OCI-LY7 (cell line): Measurements from ENCODE around the gene TMEM72. TPM values are rescaled to one million over a fixed set of nuclear protein-coding genes. Genes with fewer than 3 reads are reported as not detected.

Experiments
- BruUV-seq: library from RNA; stranded (reverse); fragments of 400-500 nt; replicated peaks from 2 replicates; lab custom pipeline; 2021; lab: Mats Ljungman, UMichigan
- CTCF ChIA-PET: fragments of 300-600 bp; sonication (Branson Sonifier 250); formaldehyde crosslinking; loops from one replicate; lab custom pipeline; 2022; ENCODE audit warnings: antibody characterized with exemption; ENCODE audit not compliant: unreplicated experiment; lab: Charles Lee
- POLR2A ChIA-PET: fragments of 300-600 bp; sonication (Branson Sonifier 250); formaldehyde crosslinking; loops from one replicate; lab custom pipeline; 2022; ENCODE audit warnings: antibody characterized with exemption; lab: Charles Lee
- DNase-seq: peaks from one replicate; pipeline ENCODE4 v3.0.0-alpha.2; 2015; ENCODE audit warnings: low spot score
- H2AFZ ChIP-seq: fragments of 200-600 bp; sonication (generic), shearing (Covaris generic); 2 replicates; pipeline ENCODE4 v1.6.1; 2014; ENCODE audit warnings: mild to moderate bottlenecking, antibody characterized with exemption, low read length, moderate library complexity
- H3K27ac ChIP-seq: fragments of 200-600 bp; sonication (generic); 2 replicates; pipeline ENCODE4 v1.5.1; 2014; ENCODE audit warnings: mixed run types, low read depth, mild to moderate bottlenecking, moderate library complexity, low read length, inconsistent platforms; ENCODE audit not compliant: poor library complexity, severe bottlenecking
- H3K36me3 ChIP-seq: fragments of 200-600 bp; sonication (generic); 2 replicates; pipeline ENCODE4 v1.6.1; 2014; ENCODE audit warnings: mild to moderate bottlenecking, antibody characterized with exemption, low read length, moderate library complexity, mixed read lengths; ENCODE audit not compliant: insufficient read depth
- H3K4me1 ChIP-seq: fragments of 200-600 bp; sonication (generic); 2 replicates; pipeline ENCODE4 v1.5.1; 2014; ENCODE audit warnings: mild to moderate bottlenecking, low read length; ENCODE audit not compliant: insufficient read depth, poor library complexity, severe bottlenecking
- H3K4me2 ChIP-seq: fragments of 200-600 bp; sonication (generic); 2 replicates; pipeline ENCODE4 v1.6.1; 2014; ENCODE audit warnings: mild to moderate bottlenecking, low read length
- H3K4me3 ChIP-seq: fragments of 200-600 bp; sonication (generic); 2 replicates; pipeline ENCODE4 v1.5.1; 2014; ENCODE audit warnings: mild to moderate bottlenecking, low read depth, low read length; ENCODE audit not compliant: poor library complexity, severe bottlenecking
- H3K79me2 ChIP-seq: fragments of 200-600 bp; sonication (generic); 2 replicates; pipeline ENCODE4 v1.6.1; 2016; ENCODE audit warnings: low read depth, mild to moderate bottlenecking, low read length, moderate library complexity, mixed read lengths; ENCODE audit not compliant: insufficient read depth
- H3K9me2 ChIP-seq: fragments of 200-600 bp; sonication (generic); 2 replicates; pipeline ENCODE4 v1.6.1; 2016; ENCODE audit warnings: mild to moderate bottlenecking, low read length, mixed read lengths; ENCODE audit not compliant: insufficient read depth
- H3K9me3 ChIP-seq: fragments of 200-600 bp; sonication (generic); 2 replicates; pipeline ENCODE4 v1.6.1; 2014; ENCODE audit warnings: mild to moderate bottlenecking, mixed run types, low read length, mixed read lengths
- H4K20me1 ChIP-seq: fragments of 200-600 bp; sonication (generic); 2 replicates; pipeline ENCODE4 v1.6.1; 2014; ENCODE audit warnings: mild to moderate bottlenecking, antibody characterized with exemption, low read length, moderate library complexity, mixed read lengths; ENCODE audit not compliant: insufficient read depth
- EZH2phosphoT487 ChIP-seq: fragments of 200-600 bp; sonication (generic); IDR thresholded peaks from 2 replicates; pipeline ENCODE4 v1.6.1; 2018; ENCODE audit warnings: low read depth, borderline replicate concordance, mild to moderate bottlenecking, mixed run types, antibody characterized with exemption, low read length, moderate library complexity, mixed read lengths
- intact Hi-C: fragments of 100-400 bp; cut with micrococcal nuclease; formaldehyde crosslinking; loops from one replicate; pipeline ENCODE4 v1.10.0; 2022; ENCODE audit not compliant: unreplicated experiment
- total RNA-seq, 2 experiments: library from RNA; depleted of rRNA in 1 of 2; stranded (reverse); fragments of >200 nt in 1 of 2; shearing (Covaris generic) in 1 of 2; gene quantifications; 2 replicates each; pipeline ENCODE4 v1.2.3, GENCODE V29; 2014 to 2022
- TF ChIP-seq, protein P1 (sequence below): fragments of 200-600 bp; sonication (generic); conservative IDR thresholded peaks from 2 replicates; pipeline ENCODE4 v1.5.1; 2014; ENCODE audit warnings: mild to moderate bottlenecking, antibody characterized with exemption, low read length, moderate library complexity, mixed read lengths

Gene TMEM72
- total RNA-seq, 2 experiments from 2014 or later: not detected

DNA sequence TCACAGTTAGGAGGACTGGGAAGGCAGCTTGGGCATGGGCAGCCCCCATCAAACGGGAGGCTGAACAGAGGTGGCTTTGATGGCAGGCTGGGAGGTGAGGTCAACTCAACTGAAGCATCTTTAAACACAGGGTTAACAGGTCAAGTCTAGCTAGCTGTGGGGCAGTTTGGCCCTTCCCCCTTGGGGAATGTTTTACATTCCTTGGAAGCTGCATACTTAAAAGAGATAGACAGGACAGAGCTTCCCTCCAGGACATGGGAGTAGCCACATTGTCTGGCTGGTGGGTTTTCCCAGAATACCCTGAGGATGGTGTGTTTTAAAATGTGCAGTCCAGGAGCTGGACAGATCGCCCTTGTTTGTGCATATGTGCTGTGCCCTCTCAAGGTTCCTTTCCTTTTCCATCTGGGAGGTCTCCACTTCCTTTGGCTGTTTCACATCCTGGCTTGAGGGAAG, 41.7 kb downstream of the TMEM72 start:
- Histone ChIP-seq H3K79me2 (no peaks in the 10 kb centered on the region), H4K20me1 (no peaks in the 10 kb centered on the region), H3K9me3 (no peaks in the 10 kb centered on the region), H3K4me1 (peaks cover 12% of the 10 kb centered on the region), H3K36me3 (no peaks in the 10 kb centered on the region), H3K9me2 (no peaks in the 10 kb centered on the region), H3K4me3 (no peak overlapping the region), H2AFZ (no peak overlapping the region), H3K27ac (no peak overlapping the region), H3K4me2 (no peak overlapping the region)
- BruUV-seq: no TSS peak
- TF ChIP-seq EZH2phosphoT487: no peak
- TF ChIP-seq, protein P1, sequence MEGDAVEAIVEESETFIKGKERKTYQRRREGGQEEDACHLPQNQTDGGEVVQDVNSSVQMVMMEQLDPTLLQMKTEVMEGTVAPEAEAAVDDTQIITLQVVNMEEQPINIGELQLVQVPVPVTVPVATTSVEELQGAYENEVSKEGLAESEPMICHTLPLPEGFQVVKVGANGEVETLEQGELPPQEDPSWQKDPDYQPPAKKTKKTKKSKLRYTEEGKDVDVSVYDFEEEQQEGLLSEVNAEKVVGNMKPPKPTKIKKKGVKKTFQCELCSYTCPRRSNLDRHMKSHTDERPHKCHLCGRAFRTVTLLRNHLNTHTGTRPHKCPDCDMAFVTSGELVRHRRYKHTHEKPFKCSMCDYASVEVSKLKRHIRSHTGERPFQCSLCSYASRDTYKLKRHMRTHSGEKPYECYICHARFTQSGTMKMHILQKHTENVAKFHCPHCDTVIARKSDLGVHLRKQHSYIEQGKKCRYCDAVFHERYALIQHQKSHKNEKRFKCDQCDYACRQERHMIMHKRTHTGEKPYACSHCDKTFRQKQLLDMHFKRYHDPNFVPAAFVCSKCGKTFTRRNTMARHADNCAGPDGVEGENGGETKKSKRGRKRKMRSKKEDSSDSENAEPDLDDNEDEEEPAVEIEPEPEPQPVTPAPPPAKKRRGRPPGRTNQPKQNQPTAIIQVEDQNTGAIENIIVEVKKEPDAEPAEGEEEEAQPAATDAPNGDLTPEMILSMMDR: no peak
- ChIA-PET POLR2A (interaction anchor here (0.8 kb wide), 2 partner anchors 10 to 11 kb away, joined by 3 read pairs; no protein-coding TSS in a partner anchor), CTCF (no interaction called here)
- intact Hi-C loops: no loop called here
- no peak for DNase-seq

DNA sequence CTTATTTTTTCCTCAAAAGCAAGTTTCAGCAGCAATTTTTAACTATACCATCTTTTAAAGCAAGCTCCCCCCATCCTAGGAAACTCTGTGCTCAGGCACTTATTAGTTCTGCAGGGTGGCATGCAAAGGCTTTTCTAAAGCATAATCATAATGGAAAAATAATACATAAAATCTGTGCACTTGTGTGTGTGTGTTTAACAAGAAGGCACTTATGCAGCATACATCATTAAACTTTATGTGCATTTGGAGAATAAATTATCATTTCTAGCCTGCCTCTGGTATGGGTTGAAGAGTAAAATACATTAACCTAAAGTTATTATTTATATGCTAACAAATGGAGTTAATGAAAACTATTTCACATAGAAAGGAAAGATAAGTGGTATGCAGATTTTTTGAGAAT, 42.9 kb downstream of the TMEM72 start:
- H3K9me2 ChIP-seq: no peaks in the 10 kb centered on the region

DNA sequence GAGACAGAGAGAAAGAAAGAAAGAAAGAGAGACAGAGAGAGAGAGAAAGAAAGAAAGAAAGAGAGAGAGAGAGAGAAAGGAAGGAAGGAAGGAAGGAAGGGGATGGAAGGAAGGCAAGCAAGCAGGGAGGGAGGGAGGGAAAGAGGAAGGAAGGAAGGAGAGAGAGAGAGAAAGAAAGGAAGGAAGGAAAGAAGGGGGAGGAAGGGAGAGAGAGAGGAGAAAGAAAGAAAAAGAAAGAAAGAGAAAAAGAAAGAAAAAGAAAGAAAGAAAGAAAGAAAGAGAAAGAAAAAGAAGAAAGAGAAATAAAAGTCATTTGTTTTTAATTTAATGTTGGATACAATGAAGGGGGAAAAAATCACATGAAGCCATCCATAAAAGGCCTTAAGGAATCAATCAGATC, 43.8 kb downstream of the TMEM72 start:
- intact Hi-C loops: no loop called here
- BruUV-seq: no TSS peak
- no peaks in the 10 kb centered on the region for H3K36me3 ChIP-seq
- H3K4me3 ChIP-seq: no peak overlapping the region
- no peak for DNase-seq
- H3K27ac ChIP-seq: no peak overlapping the region
- no peaks in the 10 kb centered on the region for H4K20me1 ChIP-seq
- no peak for TF ChIP-seq EZH2phosphoT487
- TF ChIP-seq, protein P1: no peak
- ChIA-PET CTCF (no interaction called here), POLR2A (no interaction called here)
- H3K4me2 ChIP-seq: no peak overlapping the region
- H2AFZ ChIP-seq: no peak overlapping the region
- no peaks in the 10 kb centered on the region for H3K9me2 ChIP-seq
- H3K9me3 ChIP-seq: no peaks in the 10 kb centered on the region
- no peaks in the 10 kb centered on the region for H3K79me2 ChIP-seq
- H3K4me1 ChIP-seq: peaks cover 11% of the 10 kb centered on the region

More for the DNA sequence above, 42.9 kb downstream of the TMEM72 start:
- POLR2A ChIA-PET: interaction anchor here (0.6 to 0.8 kb wide), 2 partner anchors 9 to 77 kb away, joined by 3 read pairs; no protein-coding TSS in a partner anchor
- Histone ChIP-seq H3K4me1 (peaks cover 8% of the 10 kb centered on the region), H3K36me3 (no peaks in the 10 kb centered on the region), H4K20me1 (no peaks in the 10 kb centered on the region), H2AFZ (no peak overlapping the region), H3K79me2 (no peaks in the 10 kb centered on the region), H3K4me3 (no peak overlapping the region), H3K9me3 (no peaks in the 10 kb centered on the region), H3K4me2 (no peak overlapping the region), H3K27ac (no peak overlapping the region)
- DNase-seq: no peak
- intact Hi-C loops: no loop called here
- CTCF ChIA-PET: no interaction called here
- BruUV-seq: no TSS peak
- TF ChIP-seq EZH2phosphoT487: no peak
- TF ChIP-seq, protein P1: no peak
